OCI-LY1 (cell line): Measurements from ENCODE around the gene NTNG1.
A peak's percentile ranks its signal among the peaks of the same experiment; 100 is the strongest.

Experiments used
- H2AFZ ChIP-seq: fragments of 200-600 bp; sonication (generic), shearing (Covaris generic); 2 replicates; pipeline ENCODE4 v1.6.0; 2014; ENCODE audit warnings: antibody characterized with exemption, mild to moderate bottlenecking, low read length
- H3F3A ChIP-seq: fragments of 200-600 bp; sonication (generic), shearing (Covaris generic); 2 replicates; pipeline ENCODE4 v1.6.0; 2014; ENCODE audit warnings: mild to moderate bottlenecking, antibody characterized with exemption, low read length, moderate library complexity; ENCODE audit not compliant: insufficient read depth
- H3K27ac ChIP-seq: fragments of 200-600 bp; sonication (generic); 2 replicates; pipeline ENCODE4 v1.5.1; 2014; ENCODE audit warnings: low read length, mixed run types, mild to moderate bottlenecking, low read depth; ENCODE audit not compliant: poor library complexity, severe bottlenecking
- H3K27me3 ChIP-seq: fragments of 200-600 bp; sonication (generic); 2 replicates; pipeline ENCODE4 v1.6.0; 2014; ENCODE audit warnings: antibody characterized with exemption, mild to moderate bottlenecking, low read length, moderate library complexity; ENCODE audit not compliant: insufficient read depth
- H3K36me3 ChIP-seq: fragments of 200-600 bp; sonication (generic); 2 replicates; pipeline ENCODE4 v1.6.1; 2014; ENCODE audit warnings: mild to moderate bottlenecking, antibody characterized with exemption, low read length, moderate library complexity, mixed read lengths; ENCODE audit not compliant: insufficient read depth
- H3K4me1 ChIP-seq: fragments of 200-600 bp; sonication (generic); 2 replicates; pipeline ENCODE4 v1.5.1; 2014; ENCODE audit warnings: mild to moderate bottlenecking, low read length, moderate library complexity; ENCODE audit not compliant: insufficient read depth, severe bottlenecking
- H3K4me2 ChIP-seq: fragments of 200-600 bp; sonication (generic), shearing (Covaris generic); 2 replicates; pipeline ENCODE4 v1.6.1; 2014; ENCODE audit warnings: low read length
- H3K4me3 ChIP-seq: fragments of 200-600 bp; sonication (generic); 2 replicates; pipeline ENCODE4 v1.5.1; 2014; ENCODE audit warnings: low read length, low read depth, mild to moderate bottlenecking, mixed read lengths; ENCODE audit not compliant: poor library complexity, severe bottlenecking
- H3K79me2 ChIP-seq: fragments of 200-600 bp; shearing (Covaris generic); 2 replicates; pipeline ENCODE4 v1.6.1; 2016; ENCODE audit warnings: mixed run types, low read length, mixed read lengths; ENCODE audit not compliant: insufficient read depth
- H3K9ac ChIP-seq: fragments of 200-600 bp; sonication (generic), shearing (Covaris generic); 2 replicates; pipeline ENCODE4 v1.6.1; 2014; ENCODE audit warnings: mild to moderate bottlenecking, low read length, mixed read lengths
- H3K9me2 ChIP-seq: fragments of 200-600 bp; sonication (generic), shearing (Covaris generic); 2 replicates; pipeline ENCODE4 v1.6.1; 2014; ENCODE audit warnings: low read depth, mild to moderate bottlenecking, low read length, mixed read lengths
- H3K9me3 ChIP-seq: fragments of 200-600 bp; shearing (Covaris generic); 2 replicates; pipeline ENCODE4 v1.6.1; 2014; ENCODE audit warnings: low read length, mixed read lengths
- H4K20me1 ChIP-seq: fragments of 200-600 bp; sonication (generic), shearing (Covaris generic); 2 replicates; pipeline ENCODE4 v1.6.0; 2016; ENCODE audit warnings: mild to moderate bottlenecking, low read length; ENCODE audit not compliant: insufficient read depth
- CTCF ChIP-seq: fragments of 200-600 bp; sonication (generic), shearing (Covaris generic); IDR thresholded peaks from 2 replicates; pipeline ENCODE4 v1.5.1; 2017; ENCODE audit warnings: mild to moderate bottlenecking, antibody characterized with exemption, low read length, moderate library complexity, mixed read lengths
- EZH2 ChIP-seq: fragments of 200-600 bp; sonication (generic), shearing (Covaris generic); IDR thresholded peaks from 2 replicates; pipeline ENCODE4 v1.8.0; 2017; ENCODE audit warnings: borderline replicate concordance, mixed run types, mild to moderate bottlenecking, antibody characterized with exemption, low read length, moderate library complexity, mixed read lengths

NTNG1 gene

GRCh38 chr1:107151295-107151694, 10.5 kb downstream of the NTNG1 start:
- H3K27ac ChIP-seq: no peak overlapping the region
- TF ChIP-seq CTCF (no peak), EZH2 (no peak)
- no peaks in the 10 kb centered on the region for H3K79me2 ChIP-seq
- no peaks in the 10 kb centered on the region for H3K36me3 ChIP-seq
- H4K20me1 ChIP-seq: no peaks in the 10 kb centered on the region
- H3K4me3 ChIP-seq: no peak overlapping the region
- H3K9me3 ChIP-seq: no peaks in the 10 kb centered on the region
- H2AFZ ChIP-seq: no peak overlapping the region
- H3K27me3 ChIP-seq: no peaks in the 10 kb centered on the region
- H3K4me2 ChIP-seq: no peak overlapping the region
- no peaks in the 10 kb centered on the region for H3K9me2 ChIP-seq
- H3F3A ChIP-seq: no peaks in the 10 kb centered on the region
- no peaks in the 10 kb centered on the region for H3K4me1 ChIP-seq
- H3K9ac ChIP-seq: no peak overlapping the region

- Histone ChIP-seq H3K4me2 (no peak overlapping the region), H3K9me3 (no peaks in the 10 kb centered on the region), H3K27ac (no peak overlapping the region), H3K79me2 (no peaks in the 10 kb centered on the region), H3K36me3 (no peaks in the 10 kb centered on the region), H3K4me3 (no peak overlapping the region), H3K9ac (no peak overlapping the region), H2AFZ (no peak overlapping the region), H3F3A (no peaks in the 10 kb centered on the region), H4K20me1 (no peaks in the 10 kb centered on the region), H3K27me3 (no peaks in the 10 kb centered on the region), H3K9me2 (no peaks in the 10 kb centered on the region), H3K4me1 (no peaks in the 10 kb centered on the region)
- TF ChIP-seq CTCF (no peak), EZH2 (no peak)
Measured at GRCh38 chr1:107152395-107152794, 11.6 kb downstream of the NTNG1 start.

- H3K27me3 ChIP-seq: no peaks in the 10 kb centered on the region
- TF ChIP-seq CTCF (peak; percentile 33; the same call in 1 of the 2 replicates), EZH2 (no peak)
- H2AFZ ChIP-seq: no peak overlapping the region
- no peaks in the 10 kb centered on the region for H3K9me3 ChIP-seq
- H3K9ac ChIP-seq: no peak overlapping the region
- no peaks in the 10 kb centered on the region for H3K36me3 ChIP-seq
- H3K79me2 ChIP-seq: no peaks in the 10 kb centered on the region
- no peaks in the 10 kb centered on the region for H3F3A ChIP-seq
- no peaks in the 10 kb centered on the region for H3K9me2 ChIP-seq
- H3K4me2 ChIP-seq: no peak overlapping the region
- H3K27ac ChIP-seq: no peak overlapping the region
- H4K20me1 ChIP-seq: no peaks in the 10 kb centered on the region
- H3K4me1 ChIP-seq: no peaks in the 10 kb centered on the region
- no peak overlapping the region for H3K4me3 ChIP-seq
Measured at GRCh38 chr1:107153014-107153413, 12.2 kb downstream of the NTNG1 start.
